Measurements from ENCODE around the gene KRT34. TPM values are rescaled to one million over a fixed set of nuclear protein-coding genes. Genes with fewer than 3 reads are reported as not detected.
"Not testable (repeated sequence)": the region's sequence is repeated elsewhere in the genome, so short reads cannot be mapped to it uniquely, and the experiment has no call there.

The KRT34 gene
- total RNA-seq, 2 donors from 2014 or later: not detected

GRCh38 chr17:41396340-41396739, 14.2 kb upstream of the KRT34 start:
- H3K9me3 ChIP-seq (ENCODE audit: control insufficient read depth, low read length, poor library complexity, severe bottlenecking): no peaks in the 10 kb centered on the region
- Mint-ChIP-seq H3K36me3 (ENCODE audit: low read depth) (no peaks in the 10 kb centered on the region), H3K4me1 (peaks cover 4% of the 10 kb centered on the region), H3K27me3 (peaks cover 19% of the 10 kb centered on the region), H3K4me3 (no peak overlapping the region), H3K27ac (no peak overlapping the region)
- no peak for ATAC-seq
- no peak for DNase-seq

GRCh38 chr17:41395611-41396010, 13.5 kb upstream of the KRT34 start:
- Mint-ChIP-seq H3K27me3 (peaks cover 19% of the 10 kb centered on the region), H3K27ac (no peak overlapping the region), H3K4me1 (peaks cover 4% of the 10 kb centered on the region), H3K36me3 (ENCODE audit: low read depth) (no peaks in the 10 kb centered on the region), H3K4me3 (no peak overlapping the region)
- no peaks in the 10 kb centered on the region for H3K9me3 ChIP-seq (ENCODE audit: control insufficient read depth, low read length, poor library complexity, severe bottlenecking)
- ATAC-seq (no peak), DNase-seq (no peak)

DNA sequence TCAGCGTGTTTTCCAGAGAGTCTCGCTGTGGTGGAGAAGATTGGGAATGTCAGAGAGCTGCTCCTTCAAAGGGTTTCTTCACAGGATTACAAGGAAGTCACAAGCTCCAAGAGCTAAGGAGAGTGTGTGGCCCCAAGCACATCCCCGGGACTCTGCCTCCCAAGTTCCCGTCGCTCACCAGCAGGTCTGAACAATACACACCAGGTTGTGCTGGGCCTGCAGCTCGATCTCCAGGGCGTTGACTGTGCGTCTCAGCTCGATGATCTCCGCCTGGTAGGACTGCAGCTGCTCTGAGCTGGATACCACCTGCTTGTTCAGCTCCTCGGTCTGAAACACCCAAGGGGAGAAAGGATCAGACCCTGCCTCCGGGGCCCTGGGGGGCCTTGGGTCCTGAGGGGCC, 12.9 kb upstream of the KRT34 start:
- H3K27ac Mint-ChIP-seq; H3K4me3 Mint-ChIP-seq; H3K9me3 ChIP-seq (ENCODE audit: control insufficient read depth, low read length, poor library complexity, severe bottlenecking); DNase-seq; H3K4me1 Mint-ChIP-seq; ATAC-seq; H3K36me3 Mint-ChIP-seq (ENCODE audit: low read depth): not testable (repeated sequence)
- H3K27me3 Mint-ChIP-seq: peaks cover 19% of the 10 kb centered on the region

- ATAC-seq (no peak), DNase-seq (no peak)
Observed at GRCh38 chr17:41394254-41394996, 12.3 kb upstream of the KRT34 start.

GRCh38 chr17:41393826-41394225, 11.7 kb upstream of the KRT34 start:
- Mint-ChIP-seq H3K4me1 (no peaks in the 10 kb centered on the region), H3K27ac (no peak overlapping the region), H3K4me3 (no peak overlapping the region), H3K36me3 (ENCODE audit: low read depth) (no peaks in the 10 kb centered on the region), H3K27me3 (peaks cover 19% of the 10 kb centered on the region)
- no peaks in the 10 kb centered on the region for H3K9me3 ChIP-seq (ENCODE audit: control insufficient read depth, low read length, poor library complexity, severe bottlenecking)
- DNase-seq (no peak), ATAC-seq (no peak)

More at GRCh38 chr17:41394254-41394996, 12.3 kb upstream of the KRT34 start:
- Mint-ChIP-seq H3K4me3 (no peak overlapping the region), H3K4me1 (peaks cover 2% of the 10 kb centered on the region), H3K27ac (no peak overlapping the region), H3K27me3 (peaks cover 19% of the 10 kb centered on the region), H3K36me3 (ENCODE audit: low read depth) (no peaks in the 10 kb centered on the region)
- no peaks in the 10 kb centered on the region for H3K9me3 ChIP-seq (ENCODE audit: control insufficient read depth, low read length, poor library complexity, severe bottlenecking)

DNA sequence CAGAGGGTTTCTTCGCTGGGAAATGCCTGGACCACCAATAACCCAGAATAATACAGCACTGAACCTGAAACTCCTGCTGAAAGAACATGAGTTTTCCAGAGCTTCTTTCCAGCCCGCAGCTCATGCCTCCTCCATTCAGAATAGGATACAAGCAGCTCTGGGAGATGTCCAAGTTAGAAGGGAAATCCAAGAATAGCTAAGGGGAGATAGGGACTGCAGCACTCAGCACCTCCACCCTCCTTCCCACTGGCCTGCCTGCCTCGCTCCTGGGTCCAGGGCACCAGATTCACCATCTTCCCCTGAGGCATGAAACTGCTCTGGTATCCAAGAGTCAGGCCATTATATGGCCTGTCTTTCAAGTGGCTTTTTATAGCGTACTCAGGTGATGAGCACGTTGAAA, 11.2 kb upstream of the KRT34 start:
- no peak for ATAC-seq
- H3K36me3 Mint-ChIP-seq (ENCODE audit: low read depth): no peaks in the 10 kb centered on the region
- DNase-seq: no peak
- no peak overlapping the region for H3K27ac Mint-ChIP-seq
- no peaks in the 10 kb centered on the region for H3K9me3 ChIP-seq (ENCODE audit: control insufficient read depth, low read length, poor library complexity, severe bottlenecking)
- peaks cover 19% of the 10 kb centered on the region for H3K27me3 Mint-ChIP-seq
- H3K4me3 Mint-ChIP-seq: no peak overlapping the region
- no peaks in the 10 kb centered on the region for H3K4me1 Mint-ChIP-seq

DNA sequence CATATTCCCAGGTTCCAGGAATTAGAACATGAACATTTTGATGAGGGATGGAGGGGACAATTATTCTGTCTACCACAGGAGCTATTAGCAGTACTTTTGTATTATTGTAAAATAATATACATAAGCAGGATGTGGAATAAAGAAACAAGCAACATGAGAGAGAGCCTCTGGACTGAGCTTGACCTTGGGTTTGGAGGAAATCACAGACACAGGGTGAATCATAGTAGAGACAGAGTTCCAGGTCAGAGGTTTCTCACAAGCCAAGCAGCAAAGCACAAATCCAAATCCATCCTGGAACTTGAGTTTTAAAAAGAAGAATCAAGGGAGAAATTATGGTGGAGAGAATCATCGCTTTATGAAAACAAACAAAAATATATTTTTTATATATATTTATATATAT, 10.2 kb upstream of the KRT34 start:
- H3K4me3 Mint-ChIP-seq: no peak overlapping the region
- peaks cover 14% of the 10 kb centered on the region for H3K27me3 Mint-ChIP-seq
- no peak overlapping the region for H3K27ac Mint-ChIP-seq
- no peak for DNase-seq
- H3K4me1 Mint-ChIP-seq: no peaks in the 10 kb centered on the region
- no peaks in the 10 kb centered on the region for H3K36me3 Mint-ChIP-seq (ENCODE audit: low read depth)
- no peak for ATAC-seq
- H3K9me3 ChIP-seq (ENCODE audit: control insufficient read depth, low read length, poor library complexity, severe bottlenecking): no peaks in the 10 kb centered on the region

GRCh38 chr17:41391535-41391934, 9.4 kb upstream of the KRT34 start:
- peaks cover 14% of the 10 kb centered on the region for H3K27me3 Mint-ChIP-seq
- H3K36me3 Mint-ChIP-seq (ENCODE audit: low read depth): no peaks in the 10 kb centered on the region
- ATAC-seq: no peak
- no peak overlapping the region for H3K27ac Mint-ChIP-seq
- DNase-seq: no peak
- H3K4me3 Mint-ChIP-seq: no peak overlapping the region
- peaks cover 6% of the 10 kb centered on the region for H3K9me3 ChIP-seq (ENCODE audit: control insufficient read depth, low read length, poor library complexity, severe bottlenecking)
- H3K4me1 Mint-ChIP-seq: no peaks in the 10 kb centered on the region

DNA sequence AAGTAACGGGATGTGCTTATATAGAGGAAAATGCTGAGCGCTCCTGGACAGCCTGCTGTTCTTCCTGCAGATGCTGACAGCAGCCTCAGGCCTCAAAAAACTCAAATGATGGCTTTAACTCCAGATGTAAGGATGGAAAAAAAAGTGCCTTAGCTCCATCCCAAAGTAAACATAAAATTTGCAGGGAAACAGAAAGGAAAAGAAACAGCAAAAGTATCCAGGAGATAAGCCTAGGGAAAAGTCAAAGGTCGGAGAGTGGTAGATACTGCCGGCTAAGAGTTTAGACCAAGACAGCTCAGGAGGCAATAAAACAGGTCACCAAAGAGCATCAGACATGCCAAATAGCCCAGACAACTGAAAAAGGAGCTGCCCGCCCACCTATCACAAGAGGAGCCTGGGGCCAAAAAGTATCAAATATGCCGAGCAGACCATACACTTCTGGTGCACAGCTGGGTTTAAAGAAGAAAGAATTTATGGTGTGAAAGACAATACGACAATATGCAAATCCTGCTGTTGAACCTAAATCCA, 8.4 kb upstream of the KRT34 start:
- no peak overlapping the region for H3K27ac Mint-ChIP-seq
- no peak for ATAC-seq
- no peak for DNase-seq
- H3K4me1 Mint-ChIP-seq: no peaks in the 10 kb centered on the region
- H3K4me3 Mint-ChIP-seq: no peak overlapping the region
- no peaks in the 10 kb centered on the region for H3K36me3 Mint-ChIP-seq (ENCODE audit: low read depth)
- H3K27me3 Mint-ChIP-seq: peaks cover 14% of the 10 kb centered on the region
- H3K9me3 ChIP-seq (ENCODE audit: control insufficient read depth, low read length, poor library complexity, severe bottlenecking): peaks cover 10% of the 10 kb centered on the region

DNA sequence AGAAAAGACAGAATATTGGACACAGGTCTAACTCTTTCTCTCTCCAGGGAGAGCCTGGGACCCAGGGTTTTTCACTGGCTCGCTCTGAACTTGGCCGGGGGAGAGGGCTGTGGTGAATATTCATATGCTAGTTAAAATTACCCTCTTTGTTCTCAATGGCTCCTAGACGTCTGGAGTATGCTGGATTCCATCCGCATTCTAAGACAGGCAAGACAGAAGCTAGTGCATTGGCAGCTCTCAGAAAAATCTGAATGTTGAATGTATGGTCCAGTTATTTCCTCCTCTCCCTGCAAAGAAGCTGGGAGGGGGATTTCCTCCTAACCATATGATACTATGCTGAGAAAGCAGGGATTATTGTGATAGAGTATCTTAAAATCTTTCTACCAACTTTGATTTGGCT, 5.6 kb upstream of the KRT34 start:
- ATAC-seq (no peak), DNase-seq (no peak)
- Mint-ChIP-seq H3K36me3 (ENCODE audit: low read depth) (no peaks in the 10 kb centered on the region), H3K27me3 (peaks cover under 1% of the 10 kb centered on the region), H3K27ac (no peak overlapping the region), H3K4me3 (no peak overlapping the region), H3K4me1 (no peaks in the 10 kb centered on the region)
- peaks cover 10% of the 10 kb centered on the region for H3K9me3 ChIP-seq (ENCODE audit: control insufficient read depth, low read length, poor library complexity, severe bottlenecking)

- no peaks in the 10 kb centered on the region for H3K27me3 Mint-ChIP-seq
- no peak overlapping the region for H3K27ac Mint-ChIP-seq
- no peaks in the 10 kb centered on the region for H3K4me1 Mint-ChIP-seq
- peaks cover 10% of the 10 kb centered on the region for H3K9me3 ChIP-seq (ENCODE audit: control insufficient read depth, low read length, poor library complexity, severe bottlenecking)
- DNase-seq: no peak
- no peak for ATAC-seq
- no peaks in the 10 kb centered on the region for H3K36me3 Mint-ChIP-seq (ENCODE audit: low read depth)
- H3K4me3 Mint-ChIP-seq: no peak overlapping the region
Observed at GRCh38 chr17:41386227-41386626, 4.1 kb upstream of the KRT34 start.

DNA sequence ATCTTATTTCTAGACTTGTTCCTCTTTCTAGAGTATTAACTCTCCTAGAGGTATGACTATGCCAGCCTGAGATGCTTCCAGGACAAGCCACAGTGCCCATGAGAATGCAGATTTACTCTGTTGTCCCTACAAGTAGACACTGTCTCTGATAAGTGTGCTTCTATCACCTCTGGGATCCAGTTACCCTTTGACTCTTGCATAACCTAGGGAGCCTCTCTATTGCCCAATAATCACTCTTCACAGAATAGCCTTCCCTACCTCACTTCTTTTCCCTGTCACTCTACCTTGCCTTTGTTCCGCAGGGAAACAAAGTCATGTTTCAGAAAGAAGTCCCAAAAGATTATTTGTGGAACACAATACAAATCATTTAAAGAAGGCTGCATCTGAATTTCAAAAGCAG, 1.6 kb upstream of the KRT34 start:
- no peaks in the 10 kb centered on the region for H3K4me1 Mint-ChIP-seq
- H3K36me3 Mint-ChIP-seq (ENCODE audit: low read depth): no peaks in the 10 kb centered on the region
- H3K4me3 Mint-ChIP-seq: no peak overlapping the region
- H3K27ac Mint-ChIP-seq: no peak overlapping the region
- no peaks in the 10 kb centered on the region for H3K27me3 Mint-ChIP-seq
- no peak for DNase-seq
- no peak for ATAC-seq
- H3K9me3 ChIP-seq (ENCODE audit: control insufficient read depth, low read length, poor library complexity, severe bottlenecking): peaks cover 10% of the 10 kb centered on the region

DNA sequence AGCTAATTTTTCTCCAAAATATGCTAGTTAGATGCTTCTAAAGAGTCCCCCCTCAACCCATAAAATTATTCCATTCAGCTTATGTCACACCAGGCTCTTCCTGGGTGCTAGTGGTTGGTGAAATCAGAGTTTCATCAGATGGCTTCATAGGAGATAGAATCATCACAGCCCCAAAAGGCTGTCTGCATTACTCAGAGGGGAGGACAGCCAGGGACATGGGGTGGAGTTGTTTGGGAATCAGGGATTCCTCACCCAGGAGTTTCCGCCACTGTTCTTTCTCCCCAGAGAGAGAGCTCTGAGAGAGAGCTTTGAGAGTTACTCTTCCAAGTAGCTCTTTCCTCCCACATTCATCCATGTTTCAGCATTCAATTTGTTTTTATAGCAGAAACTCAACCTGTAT, 288 bp upstream of the KRT34 start:
- Mint-ChIP-seq H3K4me1 (peaks cover 2% of the 10 kb centered on the region), H3K4me3 (no peak overlapping the region), H3K27ac (no peak overlapping the region), H3K36me3 (ENCODE audit: low read depth) (no peaks in the 10 kb centered on the region), H3K27me3 (no peaks in the 10 kb centered on the region)
- no peak for DNase-seq
- ATAC-seq: no peak
- H3K9me3 ChIP-seq (ENCODE audit: control insufficient read depth, low read length, poor library complexity, severe bottlenecking): peaks cover 10% of the 10 kb centered on the region

DNA sequence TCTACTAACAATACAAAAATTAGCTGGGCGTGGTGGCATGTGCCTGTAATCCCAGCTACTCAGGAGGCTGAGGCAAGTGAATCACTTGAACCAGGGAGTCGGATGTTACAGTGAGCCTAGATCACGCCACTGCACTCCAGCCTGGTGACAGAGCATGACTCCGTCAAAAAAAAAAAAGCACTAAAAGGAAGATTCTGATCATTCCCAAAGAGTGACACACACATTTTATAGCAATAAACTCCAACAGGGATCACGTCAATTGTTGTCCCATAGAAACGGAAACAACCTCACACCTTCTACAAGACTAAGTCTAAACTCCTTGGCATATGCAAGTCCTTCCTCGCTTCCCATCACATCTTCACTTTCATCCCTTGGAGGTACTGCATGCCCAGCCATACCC, 2.0 kb downstream of the KRT34 start:
- H3K27me3 Mint-ChIP-seq; H3K27ac Mint-ChIP-seq; H3K4me1 Mint-ChIP-seq; DNase-seq; H3K9me3 ChIP-seq (ENCODE audit: control insufficient read depth, low read length, poor library complexity, severe bottlenecking); H3K4me3 Mint-ChIP-seq; ATAC-seq; H3K36me3 Mint-ChIP-seq (ENCODE audit: low read depth): not testable (repeated sequence)

Measured in T-helper 17 cell (primary cell).